ENCODE data around the gene TAF5L. TPM values are rescaled to one million over a fixed set of nuclear protein-coding genes. Genes with fewer than 3 reads are reported as not detected.

Gene TAF5L
- total and polyA plus RNA-seq, 9 donors = 7.6 to 19.8 (median 12.5) TPM

- intact Hi-C loops (cut with DNase I) = no loop called here
- Histone ChIP-seq H3K4me1 (ENCODE audit: insufficient read depth) (no peaks in the 10 kb centered on the region), H3K27me3 (no peaks in the 10 kb centered on the region), H3K27ac (no peak overlapping the region), H3K4me3 (no peak overlapping the region), H3K36me3 (no peaks in the 10 kb centered on the region), H3K9me3 (no peaks in the 10 kb centered on the region)
- 77 to 79% (median 78%) methylated on average over 5 of the region's 5 CpGs for WGBS, 3 donors
- no peak for TF ChIP-seq EP300 (IDR thresholded peaks at IDR 0.05)
- DNase-seq = no peak
These were observed 45.4 kb upstream of the TAF5L start for GRCh38 chr1:229671310-229671709.

GRCh38 chr1:229669333-229669732, 43.4 kb upstream of the TAF5L start:
- Histone ChIP-seq H3K27ac (no peak overlapping the region), H3K36me3 (no peaks in the 10 kb centered on the region), H3K9me3 (no peaks in the 10 kb centered on the region), H3K4me3 (no peak overlapping the region), H3K27me3 (no peaks in the 10 kb centered on the region), H3K4me1 (ENCODE audit: insufficient read depth) (no peaks in the 10 kb centered on the region)
- no peak for DNase-seq
- 83 to 89% (median 83%) methylated on average over 4 of the region's 4 CpGs for WGBS, 3 donors
- intact Hi-C loops (cut with DNase I) = loop anchor here in 2 of 4 donors (10.0 kb wide), 2 partner anchors 195 to 635 kb away; no protein-coding TSS in a partner anchor
- TF ChIP-seq CTCF (IDR thresholded peaks at IDR 0.05) (no peak), POLR2A (IDR thresholded peaks at IDR 0.05) (no peak), EP300 (IDR thresholded peaks at IDR 0.05) (no peak)

GRCh38 chr1:229666585-229666984, 40.7 kb upstream of the TAF5L start:
- WGBS, 3 donors = 62 to 77% (median 74%) methylated on average over 4 of the region's 4 CpGs
- intact Hi-C loops (cut with DNase I) = loop anchor here in 2 of 4 donors (10.0 kb wide), 2 partner anchors 198 to 638 kb away; no protein-coding TSS in a partner anchor
- TF ChIP-seq POLR2A (IDR thresholded peaks at IDR 0.05) (no peak), EP300 (IDR thresholded peaks at IDR 0.05) (no peak), CTCF (IDR thresholded peaks at IDR 0.05) (no peak)
- H3K4me3 ChIP-seq = no peak overlapping the region
- peaks cover 2% of the 10 kb centered on the region for H3K4me1 ChIP-seq (ENCODE audit: insufficient read depth)
- H3K27me3 ChIP-seq = no peaks in the 10 kb centered on the region
- no peak overlapping the region for H3K27ac ChIP-seq
- DNase-seq = no peak
- H3K9me3 ChIP-seq = no peaks in the 10 kb centered on the region
- no peaks in the 10 kb centered on the region for H3K36me3 ChIP-seq

- WGBS, 3 donors = 91 to 96% (median 93%) methylated on average over 7 of the region's 7 CpGs
These were observed 40.1 kb upstream of the TAF5L start for GRCh38 chr1:229665912-229666558.

More at GRCh38 chr1:229665912-229666558, 40.1 kb upstream of the TAF5L start:
- TF ChIP-seq CTCF (IDR thresholded peaks at IDR 0.05) (no peak), EP300 (IDR thresholded peaks at IDR 0.05) (no peak), POLR2A (IDR thresholded peaks at IDR 0.05) (no peak)
- Histone ChIP-seq H3K4me3 (no peak overlapping the region), H3K9me3 (no peaks in the 10 kb centered on the region), H3K4me1 (ENCODE audit: insufficient read depth) (peaks cover 3% of the 10 kb centered on the region), H3K27me3 (no peaks in the 10 kb centered on the region), H3K27ac (no peak overlapping the region), H3K36me3 (no peaks in the 10 kb centered on the region)
- DNase-seq = no peak
- intact Hi-C loops (cut with DNase I) = loop anchor here in 2 of 4 donors (10.0 kb wide), 2 partner anchors 199 to 639 kb away; no protein-coding TSS in a partner anchor
